HCT116 (cell line): ENCODE results near the gene RTF2.

Experiments used
- CTCF ChIP-seq, 3 experiments: fragments of 200-600 bp in 1 of 3; sonication (generic) in 1 of 3; IDR thresholded peaks in 2 of 3; conservative IDR thresholded peaks in 1 of 3; 2 replicates each; pipeline ENCODE4 v1.5.1; 2012 to 2017; ENCODE audit warnings: low read depth in 2 of 3, low read length in 2 of 3, antibody characterized with exemption in 1 of 3, borderline replicate concordance in 1 of 3, control low read depth in 1 of 3, mild to moderate bottlenecking in 1 of 3, mixed read lengths in 1 of 3, mixed run types in 1 of 3, moderate library complexity in 1 of 3; ENCODE audit not compliant: insufficient read depth in 1 of 3
- EZH2 ChIP-seq: fragments of 200-600 bp; sonication (generic); IDR thresholded peaks from 2 replicates; pipeline ENCODE4 v1.6.1; 2017; ENCODE audit warnings: antibody characterized with exemption, mixed run types
- EZH2phosphoT487 ChIP-seq: fragments of 200-600 bp; IDR thresholded peaks from 2 replicates; pipeline ENCODE4 v1.6.1; 2018; ENCODE audit warnings: antibody characterized with exemption, borderline replicate concordance
- JUND ChIP-seq: IDR thresholded peaks from 2 replicates; pipeline ENCODE4 v1.6.1; 2012
- POLR2A ChIP-seq: IDR thresholded peaks from 2 replicates; pipeline ENCODE4 v1.7.0; 2011; ENCODE audit warnings: borderline replicate concordance; ENCODE audit not compliant: insufficient read depth, insufficient read length; ENCODE audit errors: extremely low read depth
- POLR2AphosphoS5 ChIP-seq: IDR thresholded peaks from 2 replicates; pipeline ENCODE4 v1.6.1; 2011; ENCODE audit warnings: mild to moderate bottlenecking, low read depth, low read length, moderate library complexity
- RAD21 ChIP-seq: IDR thresholded peaks from 2 replicates; pipeline ENCODE4 v1.6.1; 2012; ENCODE audit warnings: low read depth, mild to moderate bottlenecking
- YY1 ChIP-seq: IDR thresholded peaks from 2 replicates; pipeline ENCODE4 v1.6.1; 2011; ENCODE audit warnings: low read length, low read depth, moderate library complexity, mild to moderate bottlenecking; ENCODE audit not compliant: insufficient replicate concordance; ENCODE audit errors: extremely low read depth

GRCh38 chr20:56537997-56538396 is 69.6 kb downstream of the RTF2 start:
- TF ChIP-seq CTCF (IDR thresholded peaks at IDR 0.05 in 2 of 3, conservative IDR thresholded peaks at IDR 0.05 in 1 of 3; ENCODE audit: borderline replicate concordance in 1 of 3, insufficient read depth in 1 of 3, low read depth in 2 of 3, low read length in 2 of 3) (no peak), POLR2A (no peak), YY1 (no peak), POLR2AphosphoS5 (no peak), EZH2phosphoT487 (no peak), RAD21 (no peak), EZH2 (no peak), JUND (no peak)
